DMS79 (cell line): ENCODE results near the gene MEI4.
"Not testable (repeated sequence)": the region's sequence is repeated elsewhere in the genome, so short reads cannot be mapped to it uniquely, and the experiment has no call there.

Experiments used
- DNase-seq: peaks from one replicate; lab custom pipeline; 2025; lab: John Stamatoyannopoulos, UW

MEI4 gene

DNA sequence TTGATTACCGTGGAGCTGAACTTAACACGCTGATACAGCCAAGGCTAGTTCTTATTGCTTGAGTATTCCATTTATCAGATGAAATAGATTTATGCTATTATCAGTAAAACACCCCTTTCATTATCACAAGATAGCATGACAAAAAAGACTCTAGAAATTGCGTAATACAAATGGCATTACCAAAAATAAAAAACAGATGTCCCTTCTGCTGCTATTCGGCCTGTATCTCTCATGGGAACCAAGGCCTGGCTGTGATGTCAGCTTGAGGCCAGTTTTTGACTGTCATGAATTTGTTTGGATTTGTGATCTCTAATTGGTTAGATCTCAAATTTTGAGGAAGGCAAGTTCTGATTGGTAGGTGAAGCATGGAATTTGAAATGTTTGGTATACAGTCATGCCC is 25.2 kb downstream of the MEI4 start:
- no peak for DNase-seq

DNA sequence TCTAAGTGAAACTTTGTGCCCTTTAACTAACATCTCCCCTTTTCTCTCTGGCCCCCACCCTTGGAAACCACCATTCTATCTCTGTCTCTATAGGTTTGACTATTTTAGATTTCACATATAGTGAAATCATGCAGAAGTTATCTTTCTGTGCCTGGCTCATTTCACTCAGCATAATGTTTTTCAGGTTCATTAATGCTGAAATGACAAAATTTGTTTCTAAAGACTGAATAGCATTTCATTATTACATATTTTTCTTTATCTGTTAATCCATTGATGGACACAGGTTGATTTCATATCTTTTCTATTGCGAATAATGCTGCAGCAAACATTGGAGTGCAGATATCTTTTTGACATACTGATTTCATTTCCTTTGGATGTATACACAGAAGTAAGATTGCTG is 30.7 kb downstream of the MEI4 start:
- DNase-seq: no peak

- DNase-seq: no peak
These were observed 34.1 kb downstream of the MEI4 start for GRCh38 chr6:77686931-77687330.

DNA sequence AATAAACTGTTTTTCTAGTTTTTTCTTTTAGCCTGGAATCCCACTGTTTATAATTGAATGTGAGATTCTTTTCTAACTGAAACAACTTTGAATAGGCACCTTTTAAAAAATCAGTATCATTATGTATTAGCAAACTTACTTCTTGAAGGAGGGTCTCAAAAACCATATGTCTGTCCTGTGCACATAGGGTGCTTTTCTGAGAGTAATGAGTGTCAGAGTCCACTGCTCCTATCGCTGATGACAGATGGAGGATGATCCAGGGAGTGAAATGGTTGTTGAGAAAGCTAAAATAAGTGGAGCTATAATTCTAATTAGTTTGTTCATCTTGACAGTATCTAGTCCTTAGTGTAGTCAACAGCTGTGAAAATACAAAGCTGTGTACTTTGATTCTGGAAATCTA is 35.8 kb downstream of the MEI4 start:
- DNase-seq: no peak

- not testable (repeated sequence) for DNase-seq
These were observed 47.3 kb downstream of the MEI4 start for GRCh38 chr6:77700095-77700494.

GRCh38 chr6:77707603-77708002 is 54.8 kb downstream of the MEI4 start:
- no peak for DNase-seq

DNA sequence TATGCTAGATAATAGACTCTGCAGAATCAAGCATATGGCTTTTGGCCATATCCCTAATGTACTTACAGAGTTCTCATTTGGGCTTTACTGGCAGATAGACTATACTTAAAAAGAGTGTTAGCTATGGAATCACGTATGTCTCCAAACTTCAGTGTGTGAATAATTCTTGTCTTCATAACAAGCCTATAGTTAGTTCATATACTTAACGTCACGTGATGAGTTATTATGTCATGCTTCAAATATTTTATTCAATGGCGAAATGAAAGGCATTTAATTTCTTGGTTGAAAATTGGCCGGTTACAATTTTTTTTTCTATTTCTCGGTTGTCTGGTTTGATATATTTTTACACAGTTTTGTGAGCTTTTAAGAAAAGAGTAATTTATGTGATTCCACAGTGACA is 62.7 kb downstream of the MEI4 start:
- no peak for DNase-seq

DNA sequence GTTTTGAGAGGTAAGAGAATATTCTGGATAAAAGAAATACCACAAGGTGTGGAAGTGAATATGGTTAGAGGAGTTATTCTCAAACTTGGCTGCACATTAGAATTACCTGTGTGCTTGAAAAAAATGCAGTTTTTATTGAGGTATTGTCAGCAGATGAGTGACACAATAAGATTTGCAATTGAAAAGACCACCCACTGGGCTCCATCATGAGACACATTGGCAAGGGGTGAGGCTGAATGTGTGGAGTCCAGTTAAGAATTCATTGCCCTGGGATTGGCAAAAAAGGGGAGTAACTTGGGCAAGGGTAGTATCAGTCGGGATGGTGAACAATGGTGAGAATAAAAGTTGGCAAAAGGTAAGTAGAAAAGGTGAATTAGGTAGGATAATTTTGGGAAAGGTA is 63.5 kb downstream of the MEI4 start:
- no peak for DNase-seq

DNA sequence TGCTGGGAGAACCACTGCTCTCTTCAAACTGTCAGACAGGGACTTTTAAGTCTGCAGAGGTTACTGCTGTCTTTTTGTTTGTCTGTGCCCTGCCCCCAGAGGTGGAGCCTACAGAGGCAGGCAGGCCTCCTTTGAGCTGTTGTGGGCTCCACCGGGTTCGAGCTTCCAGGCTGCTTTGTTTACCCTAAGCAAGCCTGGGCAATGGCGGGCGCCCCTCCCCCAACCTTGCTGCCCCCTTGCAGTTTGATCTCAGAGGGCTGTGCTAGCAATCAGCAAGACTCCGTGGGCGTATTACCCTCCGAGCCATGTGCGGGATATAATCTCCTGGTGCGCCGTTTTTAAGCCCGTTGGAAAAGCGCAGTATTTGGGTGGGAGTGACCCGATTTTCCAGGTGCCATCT is 83.2 kb downstream of the MEI4 start:
- DNase-seq: not testable (repeated sequence)

DNA sequence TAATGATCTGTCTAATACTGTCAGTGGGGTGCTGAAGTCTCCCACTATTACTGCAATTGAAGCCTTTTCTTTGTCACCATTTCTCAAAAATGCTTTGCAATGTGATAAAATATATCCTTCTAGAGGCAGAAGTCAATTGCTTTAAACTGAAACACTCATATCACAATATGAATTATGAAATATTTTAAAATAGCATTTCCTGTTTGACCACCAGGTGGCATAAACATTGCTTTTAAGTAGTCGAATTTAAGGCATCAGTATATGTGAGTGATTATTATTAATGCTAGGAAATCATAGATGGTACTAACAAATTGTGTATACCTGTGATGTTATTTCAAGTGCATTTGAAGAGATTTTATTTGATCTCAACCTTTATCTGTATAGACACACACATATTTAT is 87.5 kb downstream of the MEI4 start:
- DNase-seq: no peak

GRCh38 chr6:77752156-77752555 is 99.3 kb downstream of the MEI4 start:
- not testable (repeated sequence) for DNase-seq

DNA sequence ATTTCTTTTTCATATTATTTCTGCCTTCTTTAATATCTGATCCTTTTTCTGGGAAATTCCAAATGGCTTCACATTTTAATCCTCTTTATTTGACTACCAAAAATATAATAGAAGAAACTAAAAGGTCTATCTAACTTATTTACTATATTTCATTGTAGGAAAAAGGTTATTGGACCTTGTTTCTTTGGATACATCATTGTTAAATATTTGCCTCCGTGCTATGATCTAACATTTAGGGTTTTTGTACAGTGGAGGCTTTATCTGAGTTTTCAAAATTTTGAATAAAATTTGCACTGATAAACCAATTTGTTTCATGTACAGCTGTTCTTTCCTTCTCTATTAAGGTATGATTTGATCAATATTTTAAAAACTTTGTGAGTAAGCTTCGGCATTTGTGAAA is 109.5 kb downstream of the MEI4 start:
- no peak for DNase-seq

- no peak for DNase-seq
These were observed 110.3 kb downstream of the MEI4 start for GRCh38 chr6:77763124-77763523.

DNA sequence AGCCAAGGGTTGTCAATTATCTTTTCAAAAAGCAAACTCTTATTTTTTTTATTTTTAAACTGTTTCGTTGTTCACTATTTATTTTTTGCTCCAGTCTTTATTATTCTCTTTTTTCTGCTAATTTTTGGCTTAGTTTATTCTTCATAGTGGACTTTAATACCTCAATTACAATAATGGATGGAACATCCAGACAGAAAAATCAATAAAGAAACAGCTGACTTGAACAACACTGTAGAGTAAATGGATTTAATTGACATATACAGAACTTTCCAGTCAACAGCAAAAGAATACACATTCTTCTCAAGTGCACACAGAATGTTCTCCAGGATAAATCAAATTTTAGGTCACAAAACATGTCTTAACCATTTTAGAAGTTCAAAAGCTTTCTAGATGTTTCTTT is 111.5 kb downstream of the MEI4 start:
- DNase-seq: no peak

DNA sequence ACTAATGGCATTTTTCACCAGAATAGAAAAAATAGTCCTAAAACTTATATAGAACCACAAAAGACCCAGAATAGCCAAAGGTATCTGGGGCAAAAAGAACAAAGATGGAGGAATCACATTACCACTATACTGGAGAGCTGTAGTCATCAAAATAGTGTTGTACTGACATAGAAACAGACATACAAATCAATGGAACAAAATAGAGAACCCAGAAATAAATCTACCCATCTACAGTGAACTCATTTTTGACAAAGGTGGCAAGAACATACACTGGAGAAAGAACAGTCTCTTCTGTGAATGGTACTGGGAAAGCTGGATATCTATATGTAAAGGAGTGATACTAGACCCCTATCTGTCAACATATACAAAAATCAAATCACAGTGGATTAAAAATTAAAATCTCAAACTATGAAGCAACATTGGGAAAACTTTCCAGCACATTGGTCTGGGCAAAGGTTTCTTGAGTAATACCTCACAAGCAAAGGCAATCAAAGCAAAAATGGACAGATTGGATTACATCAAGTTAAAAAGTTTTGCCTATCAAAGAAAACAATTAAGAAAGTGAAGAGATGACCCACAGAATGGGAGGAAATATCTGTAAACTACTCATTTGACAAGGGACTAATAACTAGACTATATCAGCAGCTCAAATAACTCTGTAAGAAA is 120.5 kb downstream of the MEI4 start:
- DNase-seq: no peak

GRCh38 chr6:77774457-77774856 is 121.6 kb downstream of the MEI4 start:
- no peak for DNase-seq

- no peak for DNase-seq
These were observed 123.6 kb downstream of the MEI4 start for GRCh38 chr6:77776441-77776840.

GRCh38 chr6:77778527-77778926 is 125.7 kb downstream of the MEI4 start:
- no peak for DNase-seq

- no peak for DNase-seq
These were observed 134.2 kb downstream of the MEI4 start for GRCh38 chr6:77786935-77787629.

GRCh38 chr6:77796824-77797809 is 144.3 kb downstream of the MEI4 start:
- no peak for DNase-seq

GRCh38 chr6:77812304-77812703 is 159.5 kb downstream of the MEI4 start:
- no peak for DNase-seq

GRCh38 chr6:77813090-77813489 is 160.3 kb downstream of the MEI4 start:
- DNase-seq: no peak

- no peak for DNase-seq
These were observed 161.3 kb downstream of the MEI4 start for GRCh38 chr6:77814119-77814518.
